Naive thymus-derived CD4-positive, alpha-beta T cell (primary cell): ENCODE results near the gene KCNQ5. TPM values are rescaled to one million over a fixed set of nuclear protein-coding genes. Genes with fewer than 3 reads are reported as not detected.

Source experiments
- ATAC-seq: fragments of 150-1000 bp; cut with Tn5 transposase; 2 replicates; pipeline ENCODE4 v1.10.0; 2021; ENCODE audit warnings: mild to moderate bottlenecking, moderate library complexity
- CTCF ChIA-PET: fragments of 350-600 bp; sonication (Branson Sonifier 250); formaldehyde crosslinking; loops from one replicate; lab custom pipeline; 2021; ENCODE audit warnings: antibody characterized with exemption; lab: Charles Lee
- POLR2A ChIA-PET: fragments of 350-600 bp; sonication (Branson Sonifier 250); formaldehyde crosslinking; loops from one replicate; lab custom pipeline; 2021; ENCODE audit warnings: antibody characterized with exemption, inconsistent platforms; lab: Charles Lee
- DNase-seq, 9 donors: peaks; one replicate each; pipeline versions ENCODE4 v3.0.0 to v3.0.0-alpha.2; 2020 to 2022; ENCODE audit warnings: mixed read lengths in 1 of 9
- H3K27ac ChIP-seq: one replicate; pipeline ENCODE4 v1.7.0; 2013; ENCODE audit warnings: mild to moderate bottlenecking, low read depth, low read length, moderate library complexity
- H3K27me3 ChIP-seq, 2 donors: one replicate each; pipeline ENCODE4 v1.7.0; 2013; ENCODE audit warnings: low read length in 2 of 2, mild to moderate bottlenecking in 2 of 2, moderate library complexity in 2 of 2; ENCODE audit not compliant: control insufficient read depth in 2 of 2, insufficient read depth in 2 of 2
- H3K36me3 ChIP-seq, 3 experiments: 1 replicate in 2 of 3; 2 replicates in 1 of 3; pipeline ENCODE4 v1.7.0; 2013; ENCODE audit warnings: low read length in 3 of 3, mild to moderate bottlenecking in 3 of 3, moderate library complexity in 1 of 3; ENCODE audit not compliant: insufficient read depth in 3 of 3, control insufficient read depth in 2 of 3
- H3K4me1 ChIP-seq, 2 donors: one replicate each; pipeline ENCODE4 v1.7.0; 2013; ENCODE audit warnings: low read length in 2 of 2, mild to moderate bottlenecking in 2 of 2, moderate library complexity in 1 of 2; ENCODE audit not compliant: control insufficient read depth in 2 of 2, insufficient read depth in 2 of 2
- H3K4me3 ChIP-seq: 2 replicates; pipeline ENCODE4 v1.7.0; 2013; ENCODE audit warnings: mild to moderate bottlenecking, low read length
- H3K9me3 ChIP-seq, 3 experiments: 1 replicate in 2 of 3; 2 replicates in 1 of 3; pipeline ENCODE4 v1.7.0; 2013; ENCODE audit warnings: low read length in 3 of 3; ENCODE audit not compliant: control insufficient read depth in 2 of 3
- H3K27ac Mint-ChIP-seq, 9 donors: one replicate each; pipeline ENCODE4 v1.8.0; 2020 to 2022; ENCODE audit warnings: mixed read lengths in 9 of 9, mild to moderate bottlenecking in 8 of 9, moderate library complexity in 5 of 9, inconsistent platforms in 2 of 9
- H3K27me3 Mint-ChIP-seq, 5 donors: one replicate each; pipeline ENCODE4 v1.8.0; 2021 to 2022; ENCODE audit warnings: mixed read lengths in 5 of 5, mild to moderate bottlenecking in 1 of 5
- H3K36me3 Mint-ChIP-seq, 5 donors: one replicate each; pipeline ENCODE4 v1.8.0; 2020 to 2022; ENCODE audit warnings: mixed read lengths in 5 of 5, mild to moderate bottlenecking in 3 of 5, inconsistent platforms in 1 of 5
- H3K4me1 Mint-ChIP-seq, 7 donors: one replicate each; pipeline ENCODE4 v1.8.0; 2020 to 2022; ENCODE audit warnings: mixed read lengths in 7 of 7, mild to moderate bottlenecking in 3 of 7, inconsistent platforms in 1 of 7
- H3K4me3 Mint-ChIP-seq, 10 donors: one replicate each; pipeline ENCODE4 v1.8.0; 2020 to 2022; ENCODE audit warnings: mild to moderate bottlenecking in 10 of 10, mixed read lengths in 10 of 10, moderate library complexity in 6 of 10, inconsistent platforms in 2 of 10
- H3K9me3 Mint-ChIP-seq, 11 donors: one replicate each; pipeline ENCODE4 v1.8.0; 2020 to 2022; ENCODE audit warnings: mixed read lengths in 11 of 11, mild to moderate bottlenecking in 4 of 11, inconsistent platforms in 1 of 11, moderate library complexity in 1 of 11
- intact Hi-C, 2 donors: fragments of 100-400 bp; cut with micrococcal nuclease; formaldehyde crosslinking; loops; one replicate each; pipeline ENCODE4 v1.15.1; 2023
- polyA plus RNA-seq, 2 donors: library from polyadenylated mRNA; unstranded; fragments of 300-500 nt; fragmentation: Illumina TruSeq; gene quantifications; one replicate each; pipeline ENCODE4 v1.2.3, GENCODE V29; 2021
- total RNA-seq, 6 experiments: library from RNA in 5 of 6; stranded (reverse) in 5 of 6; gene quantifications; 1 replicate in 5 of 6; 2 replicates in 1 of 6; pipeline ENCODE4 v1.2.3 and lab custom pipeline; 2021 to 2026

KCNQ5 gene
- total and polyA plus RNA-seq, 7 experiments from 2014 or later: 2.3 to 18.3 (median 7.2) TPM

DNA sequence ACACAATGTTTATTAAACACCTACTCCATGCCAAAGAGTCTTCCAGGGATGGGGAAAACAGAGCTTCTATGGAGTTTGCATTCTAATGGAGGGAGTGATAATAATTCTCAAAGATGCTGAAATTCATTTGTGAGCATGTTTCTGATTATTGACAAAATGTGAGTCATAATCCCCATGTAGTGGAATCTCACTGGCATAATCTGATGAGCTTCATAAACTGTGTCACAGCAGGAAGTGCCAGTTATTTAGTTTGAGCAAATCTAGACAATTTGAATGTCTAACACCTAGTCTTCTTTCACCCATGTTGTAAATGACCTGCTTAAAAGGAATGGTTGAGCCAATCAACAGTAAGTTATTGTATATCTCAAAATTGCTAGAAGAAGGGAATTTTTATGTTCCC lies 95.1 kb downstream of the KCNQ5 start:
- Mint-ChIP-seq H3K9me3 (no peaks in the 10 kb centered on the region), H3K4me3 (no peak overlapping the region), H3K4me1 (peaks cover 0 to 4% (median 0%) of the 10 kb centered on the region in 7 donors), H3K27ac (no peak overlapping the region), H3K36me3 (peaks cover 0 to 13% (median 0%) of the 10 kb centered on the region in 5 donors), H3K27me3 (no peaks in the 10 kb centered on the region)
- DNase-seq: no peak
- ChIA-PET CTCF (no interaction called here), POLR2A (no interaction called here)
- Histone ChIP-seq H3K27ac (no peak overlapping the region), H3K27me3 (no peaks in the 10 kb centered on the region), H3K4me3 (no peak overlapping the region), H3K36me3 (no peaks in the 10 kb centered on the region), H3K4me1 (no peaks in the 10 kb centered on the region), H3K9me3 (no peaks in the 10 kb centered on the region)
- intact Hi-C loops: no loop called here
- ATAC-seq: no peak

DNA sequence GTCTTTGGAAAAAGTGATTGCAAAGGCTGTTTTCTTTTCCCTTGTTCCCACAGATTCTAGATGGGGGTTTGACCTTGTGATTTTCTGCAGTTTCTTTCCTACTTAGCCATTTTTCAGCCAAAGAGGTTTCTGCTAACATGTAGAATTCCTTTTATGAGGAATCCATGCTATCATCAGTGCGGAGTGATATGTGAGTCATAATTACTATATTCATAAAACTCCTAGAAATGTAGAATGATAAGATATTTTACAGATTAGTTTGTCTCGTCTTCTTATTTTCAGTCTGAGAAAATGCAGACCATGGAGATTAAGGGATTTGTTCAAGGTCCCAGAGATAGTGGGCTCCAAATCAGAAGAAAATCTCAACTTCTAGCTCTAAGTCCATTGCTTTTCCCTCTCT lies 98.6 kb downstream of the KCNQ5 start:
- no peak overlapping the region for H3K27ac ChIP-seq
- H3K9me3 ChIP-seq: no peaks in the 10 kb centered on the region
- Mint-ChIP-seq H3K9me3 (no peaks in the 10 kb centered on the region), H3K4me1 (peaks cover 0 to 3% (median 0%) of the 10 kb centered on the region in 7 donors), H3K4me3 (no peak overlapping the region), H3K36me3 (peaks cover 0 to 18% (median 0%) of the 10 kb centered on the region in 5 donors), H3K27ac (no peak overlapping the region), H3K27me3 (no peaks in the 10 kb centered on the region)
- no peaks in the 10 kb centered on the region for H3K27me3 ChIP-seq
- no peaks in the 10 kb centered on the region for H3K4me1 ChIP-seq
- CTCF ChIA-PET: interaction anchor here (0.7 kb wide), 1 partner anchor 306 kb away, joined by 6 read pairs; no protein-coding TSS in a partner anchor
- no peaks in the 10 kb centered on the region for H3K36me3 ChIP-seq
- intact Hi-C loops: no loop called here
- ATAC-seq (no peak), DNase-seq (no peak)
- POLR2A ChIA-PET: no interaction called here
- no peak overlapping the region for H3K4me3 ChIP-seq

DNA sequence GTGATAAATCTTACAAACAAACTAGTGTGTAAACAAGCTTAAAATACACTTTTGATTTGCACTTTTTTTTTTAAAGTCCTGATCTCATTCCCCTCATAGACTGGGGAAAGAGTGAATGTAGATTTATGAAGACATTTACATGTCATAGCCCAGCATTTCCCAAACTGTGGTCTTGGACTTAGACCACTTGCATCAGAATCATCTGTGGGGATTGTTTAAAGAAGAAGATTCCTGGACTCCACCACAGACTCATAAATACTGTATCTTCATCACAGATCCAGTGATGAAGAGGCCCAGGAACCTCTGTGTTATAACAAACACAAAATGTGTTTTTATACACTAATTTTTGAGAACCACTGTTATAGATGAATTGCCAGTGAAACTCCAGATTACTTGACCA lies 99.5 kb downstream of the KCNQ5 start:
- DNase-seq: no peak
- no peak overlapping the region for H3K4me3 ChIP-seq
- ChIA-PET CTCF (no interaction called here), POLR2A (no interaction called here)
- H3K27ac ChIP-seq: no peak overlapping the region
- no peaks in the 10 kb centered on the region for H3K27me3 ChIP-seq
- Mint-ChIP-seq H3K27ac (no peak overlapping the region), H3K4me3 (no peak overlapping the region), H3K36me3 (peaks cover 0 to 19% (median 0%) of the 10 kb centered on the region in 5 donors), H3K4me1 (peaks cover 0 to 3% (median 0%) of the 10 kb centered on the region in 7 donors), H3K27me3 (no peaks in the 10 kb centered on the region), H3K9me3 (no peaks in the 10 kb centered on the region)
- no peaks in the 10 kb centered on the region for H3K9me3 ChIP-seq
- H3K36me3 ChIP-seq: no peaks in the 10 kb centered on the region
- intact Hi-C loops: no loop called here
- no peaks in the 10 kb centered on the region for H3K4me1 ChIP-seq
- no peak for ATAC-seq

- intact Hi-C loops: no loop called here
- no peaks in the 10 kb centered on the region for H3K27me3 ChIP-seq
- DNase-seq: no peak
- Mint-ChIP-seq H3K27me3 (no peaks in the 10 kb centered on the region), H3K4me1 (peaks cover 0 to 4% (median 0%) of the 10 kb centered on the region in 7 donors), H3K36me3 (peaks cover 0 to 15% (median 4%) of the 10 kb centered on the region in 5 donors), H3K9me3 (peaks cover 0 to 6% (median 0%) of the 10 kb centered on the region in 11 donors), H3K4me3 (no peak overlapping the region), H3K27ac (no peak overlapping the region)
- ATAC-seq: no peak
- no peak overlapping the region for H3K27ac ChIP-seq
- CTCF ChIA-PET: no interaction called here
- H3K4me1 ChIP-seq: no peaks in the 10 kb centered on the region
- no peaks in the 10 kb centered on the region for H3K9me3 ChIP-seq
- POLR2A ChIA-PET: no interaction called here
- no peak overlapping the region for H3K4me3 ChIP-seq
- no peaks in the 10 kb centered on the region for H3K36me3 ChIP-seq
Observed at GRCh38 chr6:72724545-72724944, 102.7 kb downstream of the KCNQ5 start.

DNA sequence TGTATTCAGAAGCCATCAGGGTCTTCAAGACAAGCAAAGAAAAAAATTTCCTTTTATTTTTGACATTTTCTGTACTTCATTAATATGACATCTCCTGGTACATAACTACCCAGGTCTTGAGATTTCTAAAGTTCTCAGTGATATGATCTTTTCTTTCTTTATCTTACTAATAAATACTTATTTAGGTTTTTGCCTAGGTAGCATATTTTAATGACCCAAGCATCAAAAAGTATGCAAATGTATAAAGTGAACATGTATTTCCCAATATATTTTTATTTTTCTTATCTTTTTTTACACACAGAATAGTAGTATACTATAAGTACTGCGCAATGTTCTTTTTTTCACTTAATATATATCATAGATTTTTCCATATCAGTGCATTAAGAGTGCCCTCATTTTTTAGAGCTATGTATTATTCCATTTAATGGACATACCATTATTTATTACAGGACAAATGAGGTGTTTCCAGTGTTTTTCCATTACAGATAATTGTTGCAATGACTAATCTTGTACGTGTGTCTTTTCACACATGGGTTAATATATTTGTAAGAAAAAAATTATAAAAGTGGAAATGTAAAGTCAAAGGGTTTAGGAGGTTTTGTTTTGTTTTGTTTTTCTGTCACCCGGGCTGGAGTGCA lies 107.0 kb downstream of the KCNQ5 start:
- H3K4me3 ChIP-seq: no peak overlapping the region
- Mint-ChIP-seq H3K4me1 (peaks cover 0 to 4% (median 0%) of the 10 kb centered on the region in 7 donors), H3K27me3 (no peaks in the 10 kb centered on the region), H3K27ac (no peak overlapping the region), H3K4me3 (no peak overlapping the region), H3K9me3 (peaks cover 0 to 6% (median 0%) of the 10 kb centered on the region in 11 donors), H3K36me3 (peaks cover 2 to 9% (median 6%) of the 10 kb centered on the region in 5 donors)
- no peaks in the 10 kb centered on the region for H3K9me3 ChIP-seq
- POLR2A ChIA-PET: no interaction called here
- H3K36me3 ChIP-seq: no peaks in the 10 kb centered on the region
- intact Hi-C loops: no loop called here
- no peaks in the 10 kb centered on the region for H3K27me3 ChIP-seq
- no peak overlapping the region for H3K27ac ChIP-seq
- CTCF ChIA-PET: no interaction called here
- DNase-seq (no peak), ATAC-seq (no peak)
- no peaks in the 10 kb centered on the region for H3K4me1 ChIP-seq

GRCh38 chr6:72733045-72733444 lies 111.2 kb downstream of the KCNQ5 start:
- peak; percentile 52 for ATAC-seq
- H3K4me3 ChIP-seq: no peak overlapping the region
- POLR2A ChIA-PET: no interaction called here

GRCh38 chr6:72738091-72738490 lies 116.2 kb downstream of the KCNQ5 start:
- Mint-ChIP-seq H3K9me3 (peaks cover 0 to 3% (median 0%) of the 10 kb centered on the region in 11 donors), H3K4me3 (no peak overlapping the region), H3K36me3 (peaks cover 0 to 11% (median 7%) of the 10 kb centered on the region in 5 donors), H3K27me3 (no peaks in the 10 kb centered on the region), H3K27ac (no peak overlapping the region), H3K4me1 (peaks cover 23 to 34% (median 31%) of the 10 kb centered on the region in 7 donors)
- H3K27me3 ChIP-seq: no peaks in the 10 kb centered on the region
- no peak overlapping the region for H3K4me3 ChIP-seq
- DNase-seq (no peak), ATAC-seq (no peak)
- intact Hi-C loops: no loop called here
- H3K36me3 ChIP-seq: no peaks in the 10 kb centered on the region
- no peaks in the 10 kb centered on the region for H3K9me3 ChIP-seq
- no peaks in the 10 kb centered on the region for H3K4me1 ChIP-seq
- ChIA-PET CTCF (no interaction called here), POLR2A (no interaction called here)
- H3K27ac ChIP-seq: no peak overlapping the region

More at GRCh38 chr6:72733045-72733444, 111.2 kb downstream of the KCNQ5 start:
- Mint-ChIP-seq H3K27ac (no peak overlapping the region), H3K9me3 (peaks cover 0 to 3% (median 0%) of the 10 kb centered on the region in 11 donors), H3K36me3 (peaks cover 0 to 12% (median 4%) of the 10 kb centered on the region in 5 donors), H3K27me3 (no peaks in the 10 kb centered on the region), H3K4me3 (no peak overlapping the region), H3K4me1 (peaks cover 0 to 5% (median 4%) of the 10 kb centered on the region in 7 donors)
- H3K9me3 ChIP-seq: no peaks in the 10 kb centered on the region
- no peak for DNase-seq
- CTCF ChIA-PET: no interaction called here
- no peaks in the 10 kb centered on the region for H3K27me3 ChIP-seq
- H3K27ac ChIP-seq: no peak overlapping the region
- H3K36me3 ChIP-seq: no peaks in the 10 kb centered on the region
- intact Hi-C loops: no loop called here
- no peaks in the 10 kb centered on the region for H3K4me1 ChIP-seq
